Activated naive CD8-positive, alpha-beta T cell treated with anti-CD3 and anti-CD28 coated beads for 36 hours (primary cell): ENCODE results near the gene CFAP100. TPM values are rescaled to one million over a fixed set of nuclear protein-coding genes. Genes with fewer than 3 reads are reported as not detected.

Experiments
- DNase-seq: peaks from one replicate; pipeline ENCODE4 v3.0.0; 2021
- H3K27ac Mint-ChIP-seq: one replicate; pipeline ENCODE4 v1.8.0; 2022; ENCODE audit warnings: mild to moderate bottlenecking, moderate library complexity, mixed read lengths
- H3K27me3 Mint-ChIP-seq: one replicate; pipeline ENCODE4 v1.8.0; 2022; ENCODE audit warnings: mild to moderate bottlenecking, mixed read lengths
- H3K36me3 Mint-ChIP-seq: one replicate; pipeline ENCODE4 v1.8.0; 2021; ENCODE audit warnings: mild to moderate bottlenecking, mixed read lengths
- H3K4me1 Mint-ChIP-seq: one replicate; pipeline ENCODE4 v1.8.0; 2021; ENCODE audit warnings: mixed read lengths
- H3K4me3 Mint-ChIP-seq: one replicate; pipeline ENCODE4 v1.8.0; 2022; ENCODE audit warnings: mild to moderate bottlenecking, moderate library complexity, mixed read lengths
- H3K9me3 Mint-ChIP-seq: one replicate; pipeline ENCODE4 v1.8.0; 2022; ENCODE audit warnings: mixed read lengths
- total RNA-seq, 2 experiments: library from RNA; stranded (reverse); gene quantifications; one replicate each; pipeline ENCODE4 v1.2.3, GENCODE V29; 2021

Gene CFAP100
- total RNA-seq, 2 experiments from 2014 or later, result not detected

GRCh38 chr3:126482503-126483255, 88.0 kb downstream of the CFAP100 start:
- Mint-ChIP-seq H3K4me1 (peaks cover 8% of the 10 kb centered on the region), H3K4me3 (no peak overlapping the region), H3K36me3 (no peaks in the 10 kb centered on the region), H3K27me3 (no peaks in the 10 kb centered on the region), H3K27ac (no peak overlapping the region), H3K9me3 (no peaks in the 10 kb centered on the region)
- DNase-seq, result no peak

- Mint-ChIP-seq H3K4me3 (no peak overlapping the region), H3K9me3 (no peaks in the 10 kb centered on the region), H3K27me3 (no peaks in the 10 kb centered on the region), H3K4me1 (peaks cover 8% of the 10 kb centered on the region), H3K27ac (no peak overlapping the region), H3K36me3 (no peaks in the 10 kb centered on the region)
- no peak for DNase-seq
These were observed 88.6 kb downstream of the CFAP100 start for GRCh38 chr3:126483321-126483761.

GRCh38 chr3:126484148-126484547, 89.4 kb downstream of the CFAP100 start:
- Mint-ChIP-seq H3K4me3 (no peak overlapping the region), H3K4me1 (peaks cover 8% of the 10 kb centered on the region), H3K9me3 (no peaks in the 10 kb centered on the region), H3K27ac (no peak overlapping the region), H3K27me3 (no peaks in the 10 kb centered on the region), H3K36me3 (no peaks in the 10 kb centered on the region)
- DNase-seq, result no peak

- H3K27me3 Mint-ChIP-seq, result no peaks in the 10 kb centered on the region
- H3K4me1 Mint-ChIP-seq, result peaks cover 8% of the 10 kb centered on the region
- H3K4me3 Mint-ChIP-seq, result no peak overlapping the region
- DNase-seq, result no peak
- H3K27ac Mint-ChIP-seq, result no peak overlapping the region
- no peaks in the 10 kb centered on the region for H3K36me3 Mint-ChIP-seq
- no peaks in the 10 kb centered on the region for H3K9me3 Mint-ChIP-seq
These were observed 90.0 kb downstream of the CFAP100 start for GRCh38 chr3:126484662-126485061.

GRCh38 chr3:126485176-126485897, 90.6 kb downstream of the CFAP100 start:
- H3K36me3 Mint-ChIP-seq, result no peaks in the 10 kb centered on the region
- H3K27me3 Mint-ChIP-seq, result no peaks in the 10 kb centered on the region
- H3K27ac Mint-ChIP-seq, result no peak overlapping the region
- DNase-seq, result no peak
- H3K4me1 Mint-ChIP-seq, result peaks cover 8% of the 10 kb centered on the region
- H3K4me3 Mint-ChIP-seq, result no peak overlapping the region
- H3K9me3 Mint-ChIP-seq, result no peaks in the 10 kb centered on the region

GRCh38 chr3:126485956-126486355, 91.2 kb downstream of the CFAP100 start:
- Mint-ChIP-seq H3K9me3 (no peaks in the 10 kb centered on the region), H3K27me3 (no peaks in the 10 kb centered on the region), H3K27ac (no peak overlapping the region), H3K4me1 (peaks cover 8% of the 10 kb centered on the region), H3K36me3 (no peaks in the 10 kb centered on the region), H3K4me3 (no peak overlapping the region)
- no peak for DNase-seq

Other genes starting within 250 kb of the CFAP100 start
- gene ALDH1L1, start 214.3 kb upstream of the CFAP100 start, total RNA-seq, result not detected
- gene KLF15, start 37.5 kb upstream of the CFAP100 start, total RNA-seq, result under 1 TPM; 0.41 to 0.42 TPM
- 10 to 100 TPM; 18.7 to 19.3 TPM for gene ZXDC, start 81.0 kb downstream of the CFAP100 start, total RNA-seq
- gene UROC1, start 122.9 kb downstream of the CFAP100 start, total RNA-seq, result not detected
- gene CHST13, start 129.2 kb downstream of the CFAP100 start, total RNA-seq, result not detected
- not detected for gene C3orf22, start 164.0 kb downstream of the CFAP100 start, total RNA-seq